HG03060 (cell line): ENCODE results near the gene RPN1.
A peak's percentile ranks its signal among the peaks of the same experiment; 100 is the strongest.
"Not testable (repeated sequence)": the region's sequence is repeated elsewhere in the genome, so short reads cannot be mapped to it uniquely, and the experiment has no call there.

Experiments used
- ATAC-seq: cut with Tn5 transposase; IDR thresholded peaks from one replicate; pipeline ENCODE4 v1.9.1; 2021; ENCODE audit warnings: low read depth, moderate number of reproducible peaks; ENCODE audit not compliant: unreplicated experiment

The RPN1 gene

GRCh38 chr3:128653383-128653992 lies 2.9 kb upstream of the RPN1 start:
- ATAC-seq, result not testable (repeated sequence)

DNA sequence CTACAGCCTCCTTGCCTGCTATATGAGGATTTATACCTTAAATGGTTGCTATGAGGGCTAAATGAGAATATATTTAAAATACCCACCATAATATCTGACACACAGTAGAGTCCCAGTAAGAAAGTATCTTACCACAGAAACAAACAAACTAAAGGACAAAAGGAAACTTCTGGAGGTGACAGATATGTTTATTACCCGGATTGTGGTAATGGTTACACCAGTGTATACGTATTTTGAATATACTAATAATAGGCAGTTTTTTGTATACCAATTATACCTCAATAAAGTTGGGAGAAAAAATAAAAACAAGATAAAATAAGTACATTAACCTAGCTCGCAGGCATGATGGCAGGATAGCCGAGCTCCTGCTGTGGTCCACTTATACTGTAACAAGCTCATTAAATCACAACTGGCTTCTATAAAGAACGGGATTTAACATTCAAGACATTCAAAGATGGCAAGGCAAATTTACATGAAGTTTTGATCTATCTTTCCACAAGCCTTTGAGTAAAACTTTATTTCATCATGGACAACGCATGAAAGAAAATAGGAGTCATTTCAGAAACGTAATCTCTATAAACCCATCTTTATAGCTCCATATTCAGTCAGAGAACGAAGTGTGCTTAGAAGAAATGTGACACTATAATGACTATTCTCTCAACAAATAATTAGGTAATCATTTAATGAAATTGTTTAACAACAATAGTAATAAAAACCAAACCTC lies 1.5 kb downstream of the RPN1 start:
- no peak for ATAC-seq

DNA sequence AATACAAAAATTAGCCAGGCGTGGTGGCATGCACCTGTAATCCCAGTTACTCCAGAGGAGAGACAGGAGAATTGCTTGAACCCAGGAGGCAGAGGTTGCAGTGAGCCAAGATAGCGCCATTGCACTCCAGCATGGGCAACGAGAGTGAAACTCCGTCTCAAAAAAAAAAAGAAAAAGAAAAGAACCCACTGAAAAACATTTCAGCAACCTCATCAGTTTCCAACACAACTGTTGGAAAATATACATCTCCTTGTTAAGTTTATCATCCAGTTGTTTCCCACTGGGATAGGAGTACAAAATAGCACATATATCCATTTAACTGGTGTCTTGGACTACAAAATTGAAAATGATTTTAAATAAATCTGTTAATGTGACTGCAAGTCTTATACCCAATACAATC lies 2.2 kb downstream of the RPN1 start:
- ATAC-seq, result no peak

GRCh38 chr3:128647307-128647706 lies 3.3 kb downstream of the RPN1 start:
- ATAC-seq, result no peak

DNA sequence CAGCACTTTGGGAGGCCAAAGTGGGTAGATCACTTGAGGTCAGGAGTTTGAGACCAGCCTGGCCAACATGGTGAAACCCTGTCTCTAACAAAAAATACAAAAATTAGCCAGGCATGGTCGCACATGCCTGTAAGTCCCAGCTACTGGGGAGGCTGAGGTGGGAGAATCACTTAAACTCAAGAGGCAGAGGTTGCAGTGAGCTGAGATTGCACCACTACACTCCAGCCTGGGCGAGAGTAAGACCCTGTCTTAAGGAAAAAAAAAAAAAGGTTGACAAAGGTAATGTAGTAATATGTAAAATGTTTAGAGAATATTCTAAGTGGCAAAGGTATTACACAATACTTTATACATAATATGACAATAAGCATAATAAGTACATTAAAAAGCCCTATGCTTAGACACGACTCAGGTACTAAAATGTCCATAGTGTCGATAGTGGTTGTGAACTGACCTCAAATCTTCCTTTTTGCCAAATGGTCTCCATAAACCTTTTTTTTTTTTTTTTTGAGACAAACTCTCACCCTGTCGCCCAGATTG lies 16.5 kb downstream of the RPN1 start:
- no peak for ATAC-seq

DNA sequence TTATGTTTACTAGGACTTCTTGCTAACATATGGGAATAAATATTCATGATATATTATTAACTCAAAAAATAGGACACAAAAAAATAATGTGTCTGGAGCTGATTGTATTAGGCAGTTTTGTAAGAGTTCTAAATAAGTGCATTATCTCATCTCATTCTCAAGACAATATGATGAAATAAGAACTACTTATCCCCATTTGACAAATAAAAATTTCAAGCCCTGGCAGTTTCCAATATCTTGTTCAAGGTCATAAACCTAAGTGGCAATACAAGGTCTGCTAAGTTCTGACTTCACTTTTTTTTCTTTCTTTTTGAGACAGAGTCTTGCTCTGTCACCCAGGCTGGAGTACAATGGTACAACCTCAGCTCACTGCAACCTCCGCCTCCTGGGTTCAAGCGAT lies 18.3 kb downstream of the RPN1 start:
- no peak for ATAC-seq

DNA sequence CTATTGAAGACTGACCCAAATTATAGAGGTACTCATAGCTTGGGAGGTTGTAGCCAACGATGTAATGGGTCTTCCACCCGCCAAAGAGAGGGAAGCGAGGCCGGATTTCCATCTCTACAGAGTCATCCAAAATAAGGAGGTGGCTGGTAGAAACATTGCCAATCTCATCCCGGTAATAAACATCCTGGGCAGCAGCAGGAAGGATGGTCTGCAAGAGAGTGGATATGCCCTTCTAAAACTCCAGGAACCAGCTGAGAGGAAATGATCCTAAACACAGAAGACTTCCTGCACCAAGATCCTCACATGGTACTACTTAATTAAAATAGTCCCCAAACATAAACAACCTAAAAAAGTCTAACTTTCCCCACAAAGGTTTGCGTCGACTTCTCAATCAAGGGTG lies 20.7 kb downstream of the RPN1 start:
- no peak for ATAC-seq

DNA sequence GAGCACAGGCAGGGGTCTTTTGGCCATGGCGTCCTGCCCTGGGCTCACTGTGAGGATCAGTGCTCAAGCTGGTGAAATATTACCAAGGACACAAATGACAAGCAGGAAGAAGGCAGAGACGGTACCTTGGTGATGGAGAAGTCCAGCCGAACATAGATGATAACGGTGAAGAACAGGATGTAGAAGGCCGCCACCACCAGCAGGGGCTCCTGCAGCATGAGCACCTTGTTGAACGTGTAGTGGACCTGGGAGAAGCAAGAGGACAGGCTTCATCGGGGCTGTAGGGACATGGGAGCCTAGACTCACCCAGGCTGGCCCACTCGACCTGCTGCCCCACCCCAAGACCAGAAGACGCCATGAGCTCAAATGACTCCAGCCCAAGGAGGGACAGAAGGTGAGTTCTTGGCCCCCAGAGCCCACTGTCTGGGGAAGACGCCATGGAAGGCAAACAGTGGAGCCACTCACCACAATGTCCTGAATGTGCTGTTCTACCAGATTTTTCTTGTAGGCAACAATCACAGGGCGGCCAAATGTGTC lies 25.1 kb downstream of the RPN1 start:
- ATAC-seq, result no peak

GRCh38 chr3:128624526-128625138 lies 26.0 kb downstream of the RPN1 start:
- ATAC-seq, result no peak

GRCh38 chr3:128623762-128624176 lies 26.8 kb downstream of the RPN1 start:
- no peak for ATAC-seq

DNA sequence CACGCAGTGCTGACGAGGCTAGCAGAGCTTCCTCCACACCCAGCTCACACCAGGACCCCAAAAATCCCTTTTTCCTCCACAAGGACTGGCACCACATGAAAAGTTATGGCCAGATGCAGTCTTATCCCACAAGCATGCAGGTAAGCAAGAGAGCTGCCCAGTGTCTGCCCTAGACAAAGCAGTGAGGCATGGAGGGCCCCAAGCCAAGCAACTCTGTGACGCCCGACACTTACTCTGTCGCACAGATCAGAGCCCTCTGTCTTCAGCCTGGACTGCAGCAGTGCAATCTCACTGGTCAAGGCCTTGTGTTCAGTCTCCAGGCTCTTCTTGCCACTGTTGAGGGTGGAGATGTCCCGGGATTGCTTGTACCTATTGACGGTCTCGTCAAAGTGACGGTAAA lies 28.7 kb downstream of the RPN1 start:
- no peak for ATAC-seq

- no peak for ATAC-seq
Measured at GRCh38 chr3:128621234-128621633, 29.4 kb downstream of the RPN1 start.

- no peak for ATAC-seq
Measured at GRCh38 chr3:128620268-128620691, 30.3 kb downstream of the RPN1 start.

DNA sequence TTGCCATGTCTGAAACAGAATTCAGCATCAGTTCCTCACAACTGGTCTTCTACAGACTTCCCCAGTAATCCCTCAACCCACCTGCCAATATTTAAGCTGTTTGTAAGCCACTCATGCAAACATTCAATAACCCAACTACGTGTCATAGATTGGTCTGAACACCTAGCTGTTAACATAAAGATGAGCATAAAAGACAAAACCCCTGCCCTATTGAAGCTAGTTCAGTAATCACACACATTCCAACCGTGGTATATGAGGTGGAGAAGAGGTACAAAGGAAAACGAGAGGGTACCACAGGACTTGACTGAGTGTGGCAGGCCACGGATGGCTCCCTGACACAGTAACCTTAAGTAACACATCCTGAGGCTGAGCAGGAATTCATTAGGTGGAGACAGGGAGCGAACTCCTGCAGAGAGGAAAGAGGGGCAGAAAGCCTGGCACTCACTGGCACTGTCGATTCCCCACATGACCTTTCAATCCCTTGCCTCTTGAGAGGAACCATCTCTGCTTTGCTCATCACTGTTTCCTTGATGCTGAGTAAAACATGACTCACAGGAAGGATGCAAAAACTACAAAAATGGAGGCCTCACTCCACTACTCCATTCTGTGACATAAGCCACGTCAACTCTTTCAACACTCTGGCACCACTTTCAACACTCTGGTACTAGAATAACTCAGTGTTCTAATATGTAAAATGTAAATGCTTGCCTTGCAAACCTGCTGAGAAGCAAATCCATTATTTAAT lies 31.3 kb downstream of the RPN1 start:
- no peak for ATAC-seq

DNA sequence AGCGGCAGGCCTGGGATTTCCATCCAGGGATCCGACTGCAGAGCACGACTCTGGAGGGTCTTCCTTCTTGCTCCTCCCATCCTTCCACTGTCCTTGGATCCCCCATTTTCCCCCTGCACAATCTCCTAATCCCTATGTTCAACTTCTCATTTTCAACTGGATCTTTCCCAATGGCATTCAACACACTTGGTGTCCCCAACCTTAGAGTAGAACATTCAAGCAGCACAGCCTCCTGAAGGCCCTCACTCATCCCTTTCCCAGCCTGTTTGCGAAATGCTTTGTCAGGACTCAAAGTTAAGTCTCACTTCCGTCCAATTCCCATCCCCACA lies 32.3 kb downstream of the RPN1 start:
- no peak for ATAC-seq

DNA sequence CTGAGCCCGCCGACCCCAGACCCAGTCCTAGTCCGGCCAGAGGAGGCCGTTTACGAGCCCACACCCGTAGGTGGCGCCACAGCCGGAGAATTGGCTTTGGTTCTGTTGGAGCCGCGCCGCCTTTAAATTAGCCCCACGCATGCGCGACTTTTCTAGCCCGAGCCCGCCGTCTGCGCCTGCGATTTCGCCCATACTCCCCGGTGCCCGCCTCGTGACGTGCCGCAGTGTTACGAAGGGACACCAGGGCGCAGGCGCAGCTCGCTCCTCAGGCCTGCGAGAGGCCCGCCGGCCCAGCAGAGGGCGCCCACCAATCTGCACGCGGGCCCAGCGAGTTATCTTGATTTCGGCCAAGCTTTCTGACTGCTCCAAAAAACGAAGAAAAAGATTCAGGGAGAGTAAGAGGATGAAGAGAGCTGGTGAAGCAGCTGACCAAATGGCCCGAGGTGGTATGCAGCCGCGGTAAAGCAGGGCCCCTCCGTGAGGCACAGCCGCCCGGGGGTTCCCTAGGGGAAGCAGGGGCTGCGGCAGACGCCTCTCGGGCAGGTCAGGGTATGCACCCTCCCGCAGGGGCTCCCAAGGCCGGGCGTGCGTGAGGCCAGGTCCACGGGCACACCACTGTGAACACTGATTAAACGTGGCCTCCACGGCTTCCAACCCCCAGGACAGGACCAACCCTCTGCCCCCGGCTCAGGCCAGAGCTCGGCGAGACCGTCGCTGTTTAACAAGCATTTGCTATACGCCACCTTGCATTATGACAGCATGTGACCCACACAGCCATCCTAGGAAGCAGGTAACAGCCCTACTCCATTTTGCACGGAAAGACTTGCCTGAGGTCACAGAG lies 32.8 kb downstream of the RPN1 start:
- peak; percentile 67 for ATAC-seq

DNA sequence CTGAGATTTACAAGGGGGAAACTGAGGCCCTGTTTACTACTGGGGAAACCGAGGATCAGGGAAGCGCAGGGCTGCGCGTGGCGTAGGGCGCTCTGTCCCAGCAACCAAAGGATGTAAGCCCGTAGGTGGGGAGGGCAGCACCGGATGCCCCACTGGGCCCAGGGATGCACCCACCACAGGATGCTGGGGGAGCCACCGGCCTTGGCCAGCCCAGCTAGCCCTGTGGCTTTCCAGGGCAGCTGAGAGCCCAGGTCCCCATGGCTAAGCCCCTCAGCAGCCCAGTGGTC lies 33.4 kb downstream of the RPN1 start:
- ATAC-seq, result no peak

DNA sequence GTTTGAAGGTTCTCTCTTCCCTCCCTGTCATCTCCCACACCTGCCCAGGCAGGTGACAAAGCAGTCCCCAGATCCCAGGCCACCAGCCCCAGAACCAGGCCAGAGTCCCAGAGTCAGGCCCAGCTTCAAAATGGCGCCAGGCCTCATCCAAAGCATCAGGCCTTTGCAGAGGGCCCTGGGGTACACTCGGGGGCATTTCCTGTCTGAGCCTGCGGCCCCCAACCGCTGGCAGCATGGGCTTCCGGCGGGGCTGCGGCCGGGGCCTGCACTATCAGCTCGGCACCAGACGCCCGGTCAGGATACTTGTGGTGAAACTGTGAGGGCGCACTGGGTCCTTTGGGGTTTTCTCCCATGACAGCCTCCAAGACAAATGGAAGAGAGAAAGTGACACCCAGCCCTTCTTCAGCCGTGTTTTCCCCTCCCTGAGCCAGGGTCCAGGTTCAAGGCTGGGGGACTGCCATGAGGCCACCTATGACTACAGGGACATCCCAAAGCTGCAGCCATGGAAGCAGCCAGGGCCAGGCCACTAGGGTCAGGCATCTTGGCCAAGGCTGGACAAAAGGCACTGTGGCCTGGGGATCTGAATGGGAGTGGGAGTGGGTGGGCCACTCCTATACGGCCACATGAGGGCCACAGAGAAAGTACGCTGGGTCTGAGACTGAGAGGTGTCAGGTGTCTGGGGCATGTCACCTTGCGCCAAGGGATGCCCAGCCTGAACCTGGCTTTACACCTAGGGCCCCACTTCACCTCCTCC lies 33.9 kb downstream of the RPN1 start:
- ATAC-seq, result no peak

- no peak for ATAC-seq
Measured at GRCh38 chr3:128614076-128614475, 36.5 kb downstream of the RPN1 start.
